ENCODE results near the gene PPM1E. TPM values are rescaled to one million over a fixed set of nuclear protein-coding genes. Genes with fewer than 3 reads are reported as not detected.

PPM1E gene
- total RNA-seq, 2 experiments from 2014 or later, result 0.06 TPM

- Mint-ChIP-seq H3K9me3 (no peaks in the 10 kb centered on the region), H3K4me3 (no peak overlapping the region), H3K27ac (no peak overlapping the region), H3K27me3 (no peaks in the 10 kb centered on the region), H3K4me1 (peaks cover 26% of the 10 kb centered on the region), H3K36me3 (peaks cover 15% of the 10 kb centered on the region)
- DNase-seq, result no peak
These were observed 243.8 kb downstream of the PPM1E start for GRCh38 chr17:58999500-58999899.

DNA sequence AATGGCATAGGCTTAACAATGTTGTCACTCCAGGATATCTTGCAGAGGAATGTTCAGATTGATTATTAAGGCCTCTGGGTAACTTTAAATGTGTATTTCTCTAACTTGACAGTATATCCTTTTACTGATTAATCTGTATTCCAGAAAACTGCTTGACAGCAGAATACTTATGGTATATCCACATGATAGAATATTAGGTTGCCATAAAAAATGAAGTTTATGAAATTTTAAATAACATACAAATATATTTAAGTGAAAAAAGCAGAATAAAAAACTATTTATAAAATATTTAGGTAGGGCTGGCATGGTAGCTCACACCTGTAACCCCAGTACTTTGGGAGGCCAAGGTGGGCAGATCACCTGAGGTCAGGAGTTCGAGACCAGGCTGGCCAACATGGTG, 244.4 kb downstream of the PPM1E start:
- Mint-ChIP-seq H3K9me3 (no peaks in the 10 kb centered on the region), H3K27ac (no peak overlapping the region), H3K27me3 (no peaks in the 10 kb centered on the region)

GRCh38 chr17:59001158-59001814, 245.6 kb downstream of the PPM1E start:
- peak; percentile 76 for DNase-seq
- peak overlapping the region; percentile 93 for H3K27ac Mint-ChIP-seq
- peaks cover 15% of the 10 kb centered on the region for H3K36me3 Mint-ChIP-seq
- peaks cover 29% of the 10 kb centered on the region for H3K4me1 Mint-ChIP-seq
- H3K27me3 Mint-ChIP-seq, result no peaks in the 10 kb centered on the region
- H3K4me3 Mint-ChIP-seq, result peak overlapping the region; percentile 81
- no peaks in the 10 kb centered on the region for H3K9me3 Mint-ChIP-seq

More for the DNA sequence above, 244.4 kb downstream of the PPM1E start:
- Mint-ChIP-seq H3K36me3 (peaks cover 15% of the 10 kb centered on the region), H3K4me3 (peak overlapping the region; percentile 32), H3K4me1 (peaks cover 29% of the 10 kb centered on the region)
- DNase-seq, result no peak

DNA sequence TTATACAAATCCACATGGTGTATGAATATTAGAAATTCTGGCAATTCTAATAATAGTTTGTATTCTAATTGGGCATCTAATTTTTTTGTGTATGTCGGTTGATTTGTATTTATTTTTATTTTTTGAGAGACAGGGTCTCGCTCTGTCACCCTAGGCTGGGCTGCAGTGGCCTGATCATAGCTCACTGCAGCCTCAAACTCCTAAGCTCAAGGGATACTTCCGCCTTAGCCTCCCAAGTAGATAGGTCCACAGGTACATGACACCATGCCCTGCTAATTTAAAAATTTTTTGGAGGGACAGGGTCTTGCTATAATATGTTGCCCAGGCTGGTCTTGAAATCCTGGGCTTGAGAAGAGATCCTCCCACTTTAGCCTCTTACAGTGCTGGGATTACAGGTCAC, 246.5 kb downstream of the PPM1E start:
- Mint-ChIP-seq H3K9me3 (no peaks in the 10 kb centered on the region), H3K36me3 (peaks cover 15% of the 10 kb centered on the region), H3K4me3 (no peak overlapping the region), H3K4me1 (peaks cover 29% of the 10 kb centered on the region), H3K27ac (no peak overlapping the region), H3K27me3 (no peaks in the 10 kb centered on the region)
- DNase-seq, result no peak

GRCh38 chr17:59002848-59003247, 247.2 kb downstream of the PPM1E start:
- no peak overlapping the region for H3K4me3 Mint-ChIP-seq
- peaks cover 15% of the 10 kb centered on the region for H3K36me3 Mint-ChIP-seq
- no peaks in the 10 kb centered on the region for H3K27me3 Mint-ChIP-seq
- peaks cover 32% of the 10 kb centered on the region for H3K4me1 Mint-ChIP-seq
- DNase-seq, result no peak
- no peaks in the 10 kb centered on the region for H3K9me3 Mint-ChIP-seq
- no peak overlapping the region for H3K27ac Mint-ChIP-seq

- H3K27ac Mint-ChIP-seq, result no peak overlapping the region
- H3K4me1 Mint-ChIP-seq, result peaks cover 32% of the 10 kb centered on the region
- H3K9me3 Mint-ChIP-seq, result no peaks in the 10 kb centered on the region
These were observed 248.2 kb downstream of the PPM1E start for GRCh38 chr17:59003860-59004259.

DNA sequence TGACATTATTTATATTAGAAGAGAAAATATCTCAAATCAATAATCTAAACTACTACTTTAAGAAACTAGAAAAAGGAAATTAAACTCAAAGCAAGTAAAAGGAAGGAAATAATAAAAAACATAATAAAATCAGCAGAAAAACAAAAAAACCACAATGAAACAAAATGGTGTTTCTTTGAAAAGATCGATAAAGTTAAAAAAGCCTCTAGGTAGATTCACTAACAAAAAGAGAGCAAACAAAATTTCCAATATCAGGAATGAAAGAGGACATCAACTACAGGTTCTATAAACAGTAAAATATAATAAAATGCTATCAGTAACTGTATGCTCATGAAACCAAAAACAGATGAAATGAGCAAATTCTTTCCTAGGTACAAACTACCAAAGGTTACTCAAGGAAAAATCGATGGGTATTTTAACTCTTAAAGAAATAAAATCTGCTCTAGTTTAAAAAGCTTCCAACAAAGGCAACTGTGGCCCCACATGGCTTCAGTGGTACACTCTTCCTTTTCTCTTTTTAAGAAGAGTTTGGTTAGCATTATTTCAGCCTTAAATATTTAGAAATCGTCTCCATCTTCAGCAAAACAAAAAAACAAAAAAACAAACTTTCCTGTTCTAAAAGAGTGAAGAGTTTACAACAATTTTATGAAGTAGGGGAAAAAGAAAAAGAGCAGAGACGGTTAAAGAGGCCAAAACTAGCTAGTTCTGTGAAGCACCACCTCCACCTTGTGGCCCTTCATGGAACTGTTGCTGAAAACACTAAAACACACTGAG, 248.9 kb downstream of the PPM1E start:
- Mint-ChIP-seq H3K4me1 (peaks cover 32% of the 10 kb centered on the region), H3K36me3 (peaks cover 9% of the 10 kb centered on the region), H3K4me3 (peak overlapping the region; percentile 14), H3K27ac (peak overlapping the region; percentile 84), H3K27me3 (no peaks in the 10 kb centered on the region), H3K9me3 (no peaks in the 10 kb centered on the region)
- peak; percentile 43 for DNase-seq

More at GRCh38 chr17:59003860-59004259, 248.2 kb downstream of the PPM1E start:
- no peak for DNase-seq
- Mint-ChIP-seq H3K4me3 (no peak overlapping the region), H3K27me3 (no peaks in the 10 kb centered on the region), H3K36me3 (peaks cover 14% of the 10 kb centered on the region)

DNA sequence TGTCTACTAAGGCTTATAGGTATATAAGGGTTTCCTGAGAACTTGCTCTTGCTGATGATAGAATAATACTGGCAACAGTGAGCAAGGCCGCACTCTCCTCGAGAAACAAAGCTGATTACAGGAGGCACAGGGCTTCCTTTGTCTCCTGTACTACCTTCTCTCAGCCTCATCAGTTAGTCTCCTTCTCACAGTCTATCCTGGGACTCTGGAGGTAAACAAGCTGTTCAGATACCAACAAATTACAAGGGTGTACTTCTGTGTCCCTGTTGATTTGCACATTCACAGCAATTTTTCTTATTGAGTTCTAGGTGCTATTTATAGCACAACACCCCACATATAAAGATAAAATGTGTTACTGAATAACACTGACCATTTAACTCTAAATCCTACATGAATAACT, 252.3 kb downstream of the PPM1E start:
- H3K27ac Mint-ChIP-seq, result no peak overlapping the region
- DNase-seq, result no peak
- peaks cover 2% of the 10 kb centered on the region for H3K36me3 Mint-ChIP-seq
- no peaks in the 10 kb centered on the region for H3K9me3 Mint-ChIP-seq
- H3K4me1 Mint-ChIP-seq, result peaks cover 11% of the 10 kb centered on the region
- H3K4me3 Mint-ChIP-seq, result no peak overlapping the region
- no peaks in the 10 kb centered on the region for H3K27me3 Mint-ChIP-seq

DNA sequence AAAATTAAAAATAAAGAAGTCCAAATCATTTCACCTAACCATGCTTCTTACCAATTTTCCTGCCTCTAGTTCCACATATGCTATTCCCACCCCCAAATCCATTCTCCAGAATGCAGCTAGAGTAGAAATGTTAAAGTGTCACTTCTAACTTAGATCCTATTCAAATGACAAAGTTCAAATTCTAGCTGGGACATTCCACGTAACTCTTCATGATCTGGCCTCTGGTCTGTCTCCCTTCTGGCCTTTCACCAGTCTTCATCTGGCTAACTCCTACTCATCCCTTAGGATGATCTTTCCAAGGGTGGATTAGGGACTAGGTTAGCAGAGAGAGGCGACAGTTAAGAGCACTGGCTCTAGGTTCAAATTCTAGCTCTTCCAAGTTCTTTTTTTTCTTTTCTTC, 253.1 kb downstream of the PPM1E start:
- H3K4me3 Mint-ChIP-seq, result no peak overlapping the region
- no peaks in the 10 kb centered on the region for H3K9me3 Mint-ChIP-seq
- no peaks in the 10 kb centered on the region for H3K27me3 Mint-ChIP-seq
- no peak overlapping the region for H3K27ac Mint-ChIP-seq
- peaks cover 5% of the 10 kb centered on the region for H3K36me3 Mint-ChIP-seq
- no peak for DNase-seq
- peaks cover 11% of the 10 kb centered on the region for H3K4me1 Mint-ChIP-seq

GRCh38 chr17:59010026-59010425, 254.4 kb downstream of the PPM1E start:
- peaks cover 5% of the 10 kb centered on the region for H3K36me3 Mint-ChIP-seq
- peaks cover 3% of the 10 kb centered on the region for H3K4me1 Mint-ChIP-seq
- no peak overlapping the region for H3K4me3 Mint-ChIP-seq
- no peaks in the 10 kb centered on the region for H3K27me3 Mint-ChIP-seq
- no peak for DNase-seq
- no peak overlapping the region for H3K27ac Mint-ChIP-seq
- no peaks in the 10 kb centered on the region for H3K9me3 Mint-ChIP-seq

- no peak overlapping the region for H3K4me3 Mint-ChIP-seq
- no peak overlapping the region for H3K27ac Mint-ChIP-seq
- no peak for DNase-seq
- no peaks in the 10 kb centered on the region for H3K9me3 Mint-ChIP-seq
- H3K27me3 Mint-ChIP-seq, result no peaks in the 10 kb centered on the region
- H3K4me1 Mint-ChIP-seq, result peaks cover 3% of the 10 kb centered on the region
- H3K36me3 Mint-ChIP-seq, result peaks cover 8% of the 10 kb centered on the region
These were observed 256.3 kb downstream of the PPM1E start for GRCh38 chr17:59011975-59012374.

DNA sequence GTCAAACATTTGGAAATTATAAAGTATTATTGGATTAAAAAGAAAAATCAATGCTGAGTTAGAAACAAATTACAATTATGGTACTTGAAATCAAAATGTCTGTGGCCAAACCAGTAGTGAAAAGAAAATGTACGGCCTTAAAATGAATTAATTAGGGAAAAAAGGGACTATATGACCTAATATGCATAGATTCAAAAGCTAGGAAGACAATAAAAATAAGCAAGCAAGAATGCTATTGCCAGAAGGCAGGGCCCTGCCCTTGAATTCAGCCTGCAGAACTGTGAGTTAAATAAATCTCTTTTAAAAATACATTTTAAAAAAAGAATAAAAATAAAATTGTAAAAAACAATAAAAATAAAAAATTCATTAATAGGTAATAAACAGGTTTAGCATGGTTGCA, 262.4 kb downstream of the PPM1E start:
- H3K27ac Mint-ChIP-seq, result no peak overlapping the region
- no peak overlapping the region for H3K4me3 Mint-ChIP-seq
- DNase-seq, result no peak
- H3K36me3 Mint-ChIP-seq, result peaks cover 24% of the 10 kb centered on the region
- peaks cover 3% of the 10 kb centered on the region for H3K9me3 Mint-ChIP-seq
- H3K27me3 Mint-ChIP-seq, result no peaks in the 10 kb centered on the region
- no peaks in the 10 kb centered on the region for H3K4me1 Mint-ChIP-seq

DNA sequence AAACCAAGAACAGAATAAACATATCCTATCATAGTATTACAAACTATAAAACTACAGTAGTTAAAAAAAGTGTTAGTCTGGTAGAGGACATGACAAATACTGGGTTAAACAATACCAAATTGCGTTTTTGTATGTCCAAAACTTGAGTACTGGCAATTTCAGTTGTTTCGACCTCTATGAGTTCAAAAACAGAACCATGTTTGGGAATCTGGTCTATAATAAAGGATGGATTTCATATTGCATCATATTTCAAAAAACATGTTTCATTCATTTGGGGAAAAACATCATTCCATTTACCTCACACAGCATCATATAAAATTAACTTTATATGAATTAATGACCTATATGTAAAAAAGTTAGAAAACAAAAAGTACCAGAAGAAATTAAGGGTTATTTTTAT, 269.3 kb downstream of the PPM1E start:
- no peaks in the 10 kb centered on the region for H3K27me3 Mint-ChIP-seq
- peaks cover 19% of the 10 kb centered on the region for H3K36me3 Mint-ChIP-seq
- H3K4me1 Mint-ChIP-seq, result peaks cover 7% of the 10 kb centered on the region
- DNase-seq, result no peak
- H3K9me3 Mint-ChIP-seq, result peaks cover 3% of the 10 kb centered on the region
- H3K4me3 Mint-ChIP-seq, result no peak overlapping the region
- no peak overlapping the region for H3K27ac Mint-ChIP-seq

DNA sequence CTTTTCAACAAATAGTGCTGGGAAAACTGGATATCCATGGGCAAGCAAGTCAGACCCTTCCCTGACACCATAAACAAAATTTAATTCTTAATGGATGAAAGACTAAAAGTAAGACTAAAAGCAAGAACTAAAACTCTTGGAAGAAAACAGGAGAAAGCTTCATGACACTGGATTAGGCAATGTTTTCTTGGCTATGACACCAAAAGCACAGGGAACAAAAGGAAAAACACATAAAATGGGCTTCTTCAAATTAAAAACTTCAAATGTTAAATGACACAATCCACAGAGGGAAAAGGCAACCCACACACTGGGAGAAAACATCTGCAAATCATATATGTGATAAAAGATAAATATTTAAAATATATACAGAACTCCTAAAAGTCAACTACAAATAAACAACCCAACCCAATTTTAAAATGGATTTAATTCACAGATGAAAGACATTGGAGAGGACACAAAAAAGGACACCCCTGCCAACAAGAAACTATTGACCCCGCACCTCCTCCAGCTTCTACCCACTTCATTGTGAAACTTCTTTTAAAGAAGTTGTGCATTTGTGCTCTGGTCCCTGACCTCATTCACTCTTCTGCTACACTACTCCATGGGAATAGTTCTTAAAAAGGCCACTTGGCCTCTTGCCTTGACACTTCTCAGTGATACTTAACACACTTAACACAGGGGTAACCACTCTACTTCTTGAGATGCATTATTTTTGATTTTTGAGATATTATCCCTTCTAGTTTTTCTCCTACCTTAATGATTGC, 270.7 kb downstream of the PPM1E start:
- Mint-ChIP-seq H3K27ac (no peak overlapping the region), H3K4me3 (no peak overlapping the region), H3K4me1 (peaks cover 7% of the 10 kb centered on the region), H3K36me3 (peaks cover 10% of the 10 kb centered on the region), H3K9me3 (peaks cover 2% of the 10 kb centered on the region), H3K27me3 (no peaks in the 10 kb centered on the region)
- no peak for DNase-seq

DNA sequence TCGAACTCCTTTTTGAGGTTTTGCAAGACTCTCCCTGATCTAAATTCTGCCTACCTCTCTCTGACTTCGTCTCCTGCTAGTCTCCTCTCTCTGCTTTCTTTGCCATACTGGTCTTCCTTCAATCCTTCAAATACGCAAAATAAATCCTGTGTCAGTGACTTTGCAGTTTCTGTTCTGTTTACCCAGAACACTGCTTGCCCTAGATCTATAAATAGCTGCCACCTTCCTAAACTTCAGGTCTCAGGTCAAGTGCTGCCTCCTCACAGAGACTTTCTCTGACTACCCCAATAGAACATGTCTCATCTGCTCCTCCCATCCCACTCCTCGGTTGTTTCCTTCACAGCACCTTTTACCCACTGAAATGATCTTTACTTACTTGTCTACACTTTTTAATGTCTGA, 272.1 kb downstream of the PPM1E start:
- DNase-seq, result no peak
- Mint-ChIP-seq H3K27ac (peak overlapping the region; percentile 8), H3K9me3 (no peaks in the 10 kb centered on the region), H3K4me1 (peaks cover 7% of the 10 kb centered on the region), H3K36me3 (peaks cover 8% of the 10 kb centered on the region), H3K4me3 (no peak overlapping the region), H3K27me3 (no peaks in the 10 kb centered on the region)
